Hepatocyte (in vitro differentiated cells): ENCODE results near the gene ME3. TPM values are rescaled to one million over a fixed set of nuclear protein-coding genes. Genes with fewer than 3 reads are reported as not detected.

ENCODE experiments used
- DNase-seq: peaks from one replicate; pipeline ENCODE4 v3.0.0-alpha.2; 2016; ENCODE audit warnings: low spot score
- H2AFZ ChIP-seq: fragments of 200-600 bp; sonication (generic); 2 replicates; pipeline ENCODE4 v1.6.0; 2016; ENCODE audit warnings: antibody characterized with exemption, mild to moderate bottlenecking
- H3K27ac ChIP-seq: fragments of 200-600 bp; sonication (generic); 2 replicates; pipeline ENCODE4 v1.5.1; 2016; ENCODE audit warnings: mild to moderate bottlenecking
- H3K27me3 ChIP-seq: fragments of 200-600 bp; sonication (generic); 2 replicates; pipeline ENCODE4 v1.6.1; 2016
- H3K36me3 ChIP-seq: fragments of 200-600 bp; sonication (generic); replicated peaks from 2 replicates; pipeline ENCODE4 v1.5.1; 2016; ENCODE audit warnings: low read depth; ENCODE audit not compliant: insufficient read depth
- H3K4me1 ChIP-seq: fragments of 200-600 bp; sonication (generic); 2 replicates; pipeline ENCODE4 v1.5.1; 2016; ENCODE audit warnings: mild to moderate bottlenecking, moderate library complexity; ENCODE audit not compliant: insufficient read depth
- H3K4me2 ChIP-seq: fragments of 200-600 bp; sonication (generic); 2 replicates; pipeline ENCODE4 v1.6.0; 2016
- H3K4me3 ChIP-seq: fragments of 200-600 bp; sonication (generic); 2 replicates; pipeline ENCODE4 v1.5.1; 2016; ENCODE audit warnings: mild to moderate bottlenecking
- H3K79me2 ChIP-seq: fragments of 200-600 bp; sonication (generic); 2 replicates; pipeline ENCODE4 v1.6.0; 2017; ENCODE audit warnings: mild to moderate bottlenecking
- H3K9me2 ChIP-seq: fragments of 200-600 bp; sonication (generic); replicated peaks from 2 replicates; pipeline ENCODE4 v1.6.0; 2017; ENCODE audit warnings: mild to moderate bottlenecking; ENCODE audit not compliant: insufficient read depth
- H3K9me3 ChIP-seq: fragments of 200-600 bp; sonication (generic); 2 replicates; pipeline ENCODE4 v1.5.1; 2016; ENCODE audit warnings: low read depth, mild to moderate bottlenecking
- H4K20me1 ChIP-seq: fragments of 200-600 bp; sonication (generic); 2 replicates; pipeline ENCODE4 v1.6.0; 2016; ENCODE audit warnings: mild to moderate bottlenecking; ENCODE audit not compliant: insufficient read depth, poor library complexity, severe bottlenecking
- CTCF ChIP-seq: fragments of 200-600 bp; sonication (generic); IDR thresholded peaks from 2 replicates; pipeline ENCODE4 v1.5.1; 2016; ENCODE audit warnings: antibody characterized with exemption, mild to moderate bottlenecking; ENCODE audit not compliant: poor library complexity
- EZH2 ChIP-seq: fragments of 200-600 bp; sonication (generic); IDR thresholded peaks from 2 replicates; pipeline ENCODE4 v1.6.1; 2016; ENCODE audit warnings: antibody characterized with exemption, mild to moderate bottlenecking, borderline replicate concordance
- EZH2phosphoT487 ChIP-seq: fragments of 200-600 bp; sonication (generic); IDR thresholded peaks from one replicate; pipeline ENCODE4 v1.6.1; 2018; ENCODE audit warnings: antibody characterized with exemption, mild to moderate bottlenecking, low read depth, moderate library complexity; ENCODE audit not compliant: unreplicated experiment, severe bottlenecking
- WGBS: methylation state at CpG from one replicate; pipeline ENCODE4 v1.1.6; 2016; ENCODE audit warnings: low lambda C conversion rate; ENCODE audit errors: missing lambda C conversion rate; 5-methylcytosine and 5-hydroxymethylcytosine counted together
- polyA plus RNA-seq: library from polyadenylated mRNA; unstranded; fragments of >200 nt; fragmentation: Nextera tagmentation; extraction: Ambion mirVana; gene quantifications from 2 replicates; pipeline ENCODE4 v1.2.1, GENCODE V29; 2016
- total RNA-seq: library from RNA; depleted of rRNA; stranded (reverse); fragments of >200 nt; gene quantifications from 2 replicates; pipeline ENCODE4 v1.2.3, GENCODE V29; 2014

The ME3 gene
- total and polyA plus RNA-seq, 2 experiments from 2014 or later: 10.3 to 16.1 TPM

- H3K27me3 ChIP-seq: no peaks in the 10 kb centered on the region
- peak; percentile 93 for DNase-seq
- H4K20me1 ChIP-seq: no peaks in the 10 kb centered on the region
- no peak overlapping the region for H2AFZ ChIP-seq
- H3K36me3 ChIP-seq: no peaks in the 10 kb centered on the region
- H3K4me1 ChIP-seq: peaks cover 23% of the 10 kb centered on the region
- no peaks in the 10 kb centered on the region for H3K9me2 ChIP-seq
- H3K27ac ChIP-seq: peak overlapping the region; percentile 93
- TF ChIP-seq EZH2phosphoT487: no peak
- no peak for TF ChIP-seq CTCF
- TF ChIP-seq EZH2: no peak
- WGBS: 58% methylated on average over 5 of the region's 5 CpGs
- H3K4me2 ChIP-seq: no peak overlapping the region
- H3K4me3 ChIP-seq: no peak overlapping the region
- H3K79me2 ChIP-seq: no peaks in the 10 kb centered on the region
- H3K9me3 ChIP-seq: no peaks in the 10 kb centered on the region
Observed at GRCh38 chr11:86592659-86593451, 79.6 kb downstream of the ME3 start.

- Histone ChIP-seq H4K20me1 (no peaks in the 10 kb centered on the region), H3K4me1 (peaks cover 23% of the 10 kb centered on the region), H3K4me2 (no peak overlapping the region), H3K4me3 (no peak overlapping the region), H3K9me3 (no peaks in the 10 kb centered on the region), H3K36me3 (no peaks in the 10 kb centered on the region), H3K79me2 (no peaks in the 10 kb centered on the region), H3K27me3 (no peaks in the 10 kb centered on the region), H3K27ac (peak overlapping the region; percentile 93), H2AFZ (no peak overlapping the region), H3K9me2 (no peaks in the 10 kb centered on the region)
- TF ChIP-seq CTCF (no peak), EZH2 (no peak)
- WGBS: 0% methylated on average over 1 of the region's 1 CpG
- no peak for DNase-seq
Observed at GRCh38 chr11:86592047-86592591, 80.3 kb downstream of the ME3 start.

GRCh38 chr11:86591631-86592030 is 80.8 kb downstream of the ME3 start:
- H3K36me3 ChIP-seq: no peaks in the 10 kb centered on the region
- H4K20me1 ChIP-seq: no peaks in the 10 kb centered on the region
- no peaks in the 10 kb centered on the region for H3K27me3 ChIP-seq
- TF ChIP-seq EZH2 (no peak), EZH2phosphoT487 (no peak), CTCF (no peak)
- no peak overlapping the region for H3K4me2 ChIP-seq
- no peak overlapping the region for H2AFZ ChIP-seq
- no peaks in the 10 kb centered on the region for H3K9me2 ChIP-seq
- no peaks in the 10 kb centered on the region for H3K79me2 ChIP-seq
- peaks cover 23% of the 10 kb centered on the region for H3K4me1 ChIP-seq
- DNase-seq: no peak
- 87% methylated on average over 4 of the region's 4 CpGs for WGBS
- H3K9me3 ChIP-seq: no peaks in the 10 kb centered on the region
- H3K27ac ChIP-seq: peak overlapping the region; percentile 93
- no peak overlapping the region for H3K4me3 ChIP-seq
